Endometrial microvascular endothelial cells (primary cell): ENCODE data around the gene RNF40. TPM values are rescaled to one million over a fixed set of nuclear protein-coding genes. Genes with fewer than 3 reads are reported as not detected.

Experiments
- in situ Hi-C: cut with HindIII; loops from 2 replicates; pipeline ENCODE4 v1.10.0; 2017; ENCODE audit warnings: low sequenced_read_pairs, low pct_unique_long_range_greater_than_20kb; ENCODE audit errors: inconsistent ontology term
- total RNA-seq: library from RNA; depleted of rRNA; stranded (reverse); fragments of >200 nt; gene quantifications from one replicate; pipeline ENCODE4 v1.2.3, GENCODE V29; 2015; ENCODE audit errors: inconsistent ontology term

The RNF40 gene
- total RNA-seq, 1 donor from 2014 or later = 69.8 TPM

DNA sequence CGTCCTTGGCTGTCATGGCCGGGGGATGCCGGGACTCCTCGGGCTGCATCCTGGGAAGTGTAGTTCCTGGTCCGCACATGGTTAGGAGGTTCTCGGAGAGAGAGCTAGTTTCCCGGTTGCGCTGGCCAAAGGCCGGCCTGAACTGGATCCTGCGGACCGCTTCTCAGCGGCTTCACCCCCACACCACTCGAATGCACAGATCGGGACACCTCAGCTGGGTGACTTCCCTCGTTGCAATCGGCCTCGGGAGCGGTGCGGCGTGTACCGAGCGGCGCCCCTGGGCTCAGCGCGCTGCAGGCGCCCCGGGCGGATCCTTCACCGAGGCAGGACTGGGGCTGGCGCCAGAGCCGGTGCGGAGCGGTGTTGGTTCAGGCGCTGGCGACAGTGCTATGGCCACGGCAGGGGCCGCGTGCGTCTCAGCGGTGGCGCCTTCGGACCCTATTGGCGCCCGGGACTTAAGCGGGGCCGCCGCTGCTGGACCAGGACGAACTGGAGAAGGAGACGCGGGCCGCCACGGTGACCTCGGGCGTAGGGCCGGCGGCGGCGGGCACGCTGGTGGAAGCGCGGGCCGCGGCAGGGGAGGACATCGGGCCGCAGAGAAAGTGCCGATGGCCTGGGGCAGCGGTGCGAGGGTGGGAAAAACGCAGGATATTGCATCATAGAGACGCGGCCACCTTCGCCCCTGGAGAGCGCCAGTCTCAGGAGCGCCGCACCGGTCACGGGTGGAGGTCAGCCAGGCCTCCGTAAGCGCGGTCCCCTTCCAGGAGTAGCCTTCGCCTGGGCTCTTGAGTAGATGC lies 13.5 kb downstream of the RNF40 start:
- in situ Hi-C loops = no loop called here

DNA sequence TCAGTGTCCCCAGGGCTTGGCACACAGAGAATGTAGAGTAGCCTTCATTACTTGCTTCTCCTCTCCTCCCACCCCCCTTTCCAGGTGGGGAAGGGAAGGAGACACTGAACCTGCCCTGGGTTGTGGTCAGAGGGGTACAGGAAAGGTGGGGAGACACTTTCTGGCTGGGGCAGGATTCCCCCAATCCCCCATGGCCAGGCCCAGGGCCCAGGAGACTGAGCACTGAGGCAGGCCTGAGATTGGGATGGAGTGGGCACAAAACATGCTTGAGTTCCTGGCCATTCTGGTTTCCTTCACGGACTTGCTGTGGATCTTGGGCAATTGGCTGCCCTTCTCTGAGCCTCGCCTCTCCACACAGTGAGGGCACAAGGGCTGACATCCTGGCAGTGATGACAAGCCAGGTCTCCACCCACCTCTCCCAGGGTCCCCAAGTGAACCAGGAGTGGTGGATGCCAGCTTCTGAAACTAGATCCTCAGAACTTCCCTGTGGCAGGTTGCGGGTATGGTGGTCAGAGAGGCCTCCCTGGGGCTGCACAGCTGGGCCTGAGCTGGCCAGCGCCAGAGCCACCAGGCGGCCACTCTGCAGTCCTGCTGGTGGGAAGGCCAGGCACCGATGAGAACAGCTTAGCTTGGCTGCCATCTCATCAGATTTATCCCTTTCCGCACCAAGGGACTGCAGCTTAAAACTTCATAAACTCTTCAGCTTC lies 15.6 kb downstream of the RNF40 start:
- in situ Hi-C loops = no loop called here

DNA sequence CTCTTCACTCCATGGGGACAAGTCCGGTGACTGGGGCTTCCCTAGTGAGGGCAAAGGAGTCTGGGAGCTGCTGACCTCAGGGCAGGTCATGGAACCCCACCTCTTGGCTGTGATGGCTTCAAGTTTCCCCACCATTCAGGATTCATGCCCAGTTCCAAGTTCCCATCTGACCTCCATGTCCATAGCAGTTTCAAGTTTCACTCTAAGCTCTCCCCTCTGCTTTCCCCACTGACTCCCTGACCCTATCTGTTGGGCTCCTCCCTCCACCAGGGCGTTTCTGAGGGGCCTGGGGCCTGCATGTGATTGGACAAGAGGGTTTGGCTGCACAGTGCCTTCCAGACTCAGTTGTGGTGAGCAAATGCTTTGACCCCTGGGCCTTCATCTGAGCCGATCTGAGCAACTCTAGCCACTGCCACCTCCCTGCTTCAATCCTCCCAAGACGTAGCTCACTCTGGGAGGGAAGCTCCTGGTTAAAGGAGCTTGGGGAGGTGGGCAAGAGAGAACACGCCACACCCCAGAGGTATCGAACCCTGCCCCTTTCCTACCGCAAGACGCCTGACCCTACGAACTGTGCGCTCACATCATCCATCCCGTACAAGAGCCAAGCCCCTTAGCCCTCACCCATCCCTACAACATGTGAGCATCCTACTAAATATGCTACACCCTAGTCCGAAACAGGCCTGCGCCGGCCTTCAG lies 16.6 kb downstream of the RNF40 start:
- in situ Hi-C loops = no loop called here

DNA sequence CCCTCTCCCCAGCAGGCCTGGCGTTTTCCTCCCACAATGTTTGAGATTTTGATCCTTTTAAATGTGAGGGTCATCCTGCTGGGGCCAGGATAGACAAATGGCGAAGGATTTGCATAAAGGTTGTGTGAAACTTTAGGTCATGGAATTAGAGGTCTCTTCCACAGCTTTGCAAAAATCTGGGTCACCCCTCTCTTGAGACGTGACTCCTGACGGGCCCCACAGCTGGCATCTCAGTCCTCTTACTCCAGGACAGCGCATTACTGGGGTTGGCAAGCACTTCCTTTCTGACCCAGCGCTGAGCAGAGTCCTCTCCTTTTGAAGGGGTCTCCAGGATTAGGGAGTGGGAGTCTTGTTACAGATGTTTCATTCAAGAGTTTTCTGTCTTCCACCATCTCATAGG lies 17.5 kb downstream of the RNF40 start:
- in situ Hi-C loops = no loop called here

DNA sequence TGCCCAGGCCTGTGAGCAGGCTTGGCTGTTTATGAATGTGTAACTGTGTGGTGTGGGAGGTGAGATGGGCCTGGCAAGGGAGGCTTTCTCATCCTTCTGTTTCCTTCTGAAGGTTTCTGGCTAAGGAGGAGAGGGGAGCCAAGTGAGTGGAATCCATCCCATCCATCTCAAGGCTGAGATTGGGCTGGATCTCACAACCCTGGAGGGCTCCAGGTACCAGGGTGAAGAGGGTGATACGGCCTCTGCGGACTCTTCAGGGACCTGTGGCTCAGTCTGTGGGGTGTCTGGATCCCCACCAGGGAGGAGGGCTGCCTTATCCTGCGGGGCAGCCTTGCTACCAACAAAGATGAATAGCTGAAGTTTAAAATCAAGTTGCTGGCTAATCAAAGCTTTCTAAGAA lies 17.9 kb downstream of the RNF40 start:
- in situ Hi-C loops = no loop called here

DNA sequence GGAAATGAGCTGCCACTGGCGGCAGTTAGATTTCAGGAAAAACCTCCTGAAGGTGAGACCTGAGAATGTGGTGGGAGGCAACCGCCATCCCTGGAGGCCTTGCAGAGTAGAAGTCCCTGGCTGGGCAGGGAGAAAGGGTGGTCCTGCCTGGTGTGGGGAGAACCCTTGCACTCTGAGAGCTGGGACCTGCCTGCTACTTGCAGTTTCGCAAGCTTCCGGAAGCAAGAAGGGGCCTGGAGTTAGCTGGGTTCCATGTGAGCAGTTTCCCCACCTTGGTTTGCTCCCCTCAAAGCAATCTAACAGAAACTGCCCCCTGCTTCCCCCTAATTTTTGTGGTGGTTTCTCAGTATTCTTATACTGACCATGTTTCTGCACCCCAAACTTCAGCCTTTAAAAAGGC lies 18.4 kb downstream of the RNF40 start:
- in situ Hi-C loops = no loop called here

DNA sequence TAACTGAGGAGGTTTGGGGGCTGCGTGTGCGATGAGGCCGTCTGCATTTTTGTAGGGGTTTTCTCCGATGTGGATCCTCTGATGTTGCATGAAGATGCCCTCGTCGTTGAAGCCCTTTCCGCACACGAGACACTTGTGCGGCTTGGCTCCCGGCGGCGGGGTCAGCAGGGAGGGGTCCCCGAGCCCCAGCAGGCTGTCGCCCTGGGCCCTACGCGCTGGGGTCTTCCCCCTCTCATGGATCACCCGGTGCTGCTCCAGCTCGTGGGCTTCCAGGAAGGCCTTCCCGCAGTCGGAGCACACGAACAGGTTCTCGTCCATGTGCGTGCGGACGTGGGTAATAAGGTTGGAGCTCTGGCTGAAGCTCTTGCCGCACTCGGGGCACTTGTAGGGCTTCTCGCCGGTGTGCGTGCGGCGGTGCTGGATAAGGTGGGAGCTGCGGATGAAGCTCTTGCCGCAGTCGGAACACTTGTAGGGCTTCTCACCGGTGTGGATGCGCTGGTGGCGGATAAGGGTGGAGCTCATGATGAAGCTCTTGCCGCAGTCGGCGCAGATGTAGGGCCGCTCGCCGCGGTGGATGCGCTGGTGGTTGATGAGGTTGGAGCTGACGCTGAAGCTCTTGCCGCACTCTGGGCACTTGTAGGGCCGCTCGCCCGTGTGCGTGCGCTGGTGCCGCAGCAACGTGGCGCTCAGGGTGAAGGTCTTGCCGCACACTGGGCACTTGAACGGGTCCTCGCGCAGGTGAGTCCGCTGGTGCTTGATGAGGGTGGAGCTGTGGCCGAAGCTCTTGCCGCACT lies 20.6 kb downstream of the RNF40 start:
- in situ Hi-C loops = no loop called here

DNA sequence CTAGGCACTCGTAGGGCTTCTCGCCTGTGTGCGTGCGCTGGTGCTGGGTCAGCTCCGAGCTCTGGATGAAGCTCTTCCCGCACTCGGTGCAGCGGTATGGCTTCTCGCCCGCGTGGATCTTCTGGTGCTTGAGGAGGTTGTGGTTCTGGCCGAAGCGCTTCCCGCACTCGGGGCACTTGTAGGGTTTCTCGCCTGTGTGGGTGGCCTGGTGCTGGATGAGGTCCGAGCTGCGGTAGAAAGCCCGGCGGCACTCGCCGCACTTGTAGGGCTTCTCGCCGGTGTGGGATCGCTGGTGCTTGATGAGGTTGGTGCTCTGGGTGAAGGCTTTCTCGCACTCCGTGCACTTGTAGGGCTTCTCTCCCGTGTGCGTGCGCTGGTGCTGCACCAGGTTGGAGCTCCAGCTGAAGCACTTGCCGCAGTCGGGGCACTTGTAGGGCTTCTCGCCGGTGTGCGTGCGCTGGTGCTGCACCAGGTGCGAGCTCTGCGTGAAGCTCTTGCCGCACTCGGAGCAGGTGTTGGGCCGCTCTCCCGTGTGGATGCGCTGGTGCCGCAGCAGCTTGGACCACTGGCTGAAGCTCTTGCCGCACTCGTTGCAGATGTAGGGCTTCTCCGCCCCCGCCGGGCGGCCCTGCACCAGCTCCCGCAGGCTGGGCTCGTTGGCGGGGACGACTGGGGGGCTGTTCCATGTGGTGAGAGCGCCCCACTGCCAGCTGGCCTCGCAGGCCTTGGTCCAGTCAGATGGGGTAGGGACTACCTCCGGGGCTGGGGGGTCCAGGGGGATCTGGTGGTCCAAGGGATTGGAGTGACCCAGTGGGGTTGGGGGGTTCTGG lies 21.4 kb downstream of the RNF40 start:
- in situ Hi-C loops = no loop called here

DNA sequence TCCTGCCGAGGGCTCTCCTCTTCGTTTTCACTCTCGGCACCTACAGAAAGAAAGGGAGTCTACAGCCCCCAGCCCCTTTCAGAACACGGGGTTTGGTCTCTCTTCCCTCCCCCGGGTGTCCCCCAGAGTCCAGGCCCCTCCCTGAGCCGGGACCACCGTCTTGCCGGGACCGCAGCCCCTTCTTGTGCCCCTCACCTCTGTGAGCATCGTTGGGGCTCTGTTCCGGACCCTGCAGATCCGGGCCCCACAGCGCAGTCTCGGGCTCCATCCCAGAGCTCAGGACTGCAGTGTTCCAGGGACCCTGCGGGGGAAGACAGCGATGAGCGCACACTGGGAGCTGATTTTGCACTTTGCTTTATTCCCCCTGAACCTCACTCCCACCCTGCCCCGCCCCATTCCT lies 22.1 kb downstream of the RNF40 start:
- in situ Hi-C loops = no loop called here

DNA sequence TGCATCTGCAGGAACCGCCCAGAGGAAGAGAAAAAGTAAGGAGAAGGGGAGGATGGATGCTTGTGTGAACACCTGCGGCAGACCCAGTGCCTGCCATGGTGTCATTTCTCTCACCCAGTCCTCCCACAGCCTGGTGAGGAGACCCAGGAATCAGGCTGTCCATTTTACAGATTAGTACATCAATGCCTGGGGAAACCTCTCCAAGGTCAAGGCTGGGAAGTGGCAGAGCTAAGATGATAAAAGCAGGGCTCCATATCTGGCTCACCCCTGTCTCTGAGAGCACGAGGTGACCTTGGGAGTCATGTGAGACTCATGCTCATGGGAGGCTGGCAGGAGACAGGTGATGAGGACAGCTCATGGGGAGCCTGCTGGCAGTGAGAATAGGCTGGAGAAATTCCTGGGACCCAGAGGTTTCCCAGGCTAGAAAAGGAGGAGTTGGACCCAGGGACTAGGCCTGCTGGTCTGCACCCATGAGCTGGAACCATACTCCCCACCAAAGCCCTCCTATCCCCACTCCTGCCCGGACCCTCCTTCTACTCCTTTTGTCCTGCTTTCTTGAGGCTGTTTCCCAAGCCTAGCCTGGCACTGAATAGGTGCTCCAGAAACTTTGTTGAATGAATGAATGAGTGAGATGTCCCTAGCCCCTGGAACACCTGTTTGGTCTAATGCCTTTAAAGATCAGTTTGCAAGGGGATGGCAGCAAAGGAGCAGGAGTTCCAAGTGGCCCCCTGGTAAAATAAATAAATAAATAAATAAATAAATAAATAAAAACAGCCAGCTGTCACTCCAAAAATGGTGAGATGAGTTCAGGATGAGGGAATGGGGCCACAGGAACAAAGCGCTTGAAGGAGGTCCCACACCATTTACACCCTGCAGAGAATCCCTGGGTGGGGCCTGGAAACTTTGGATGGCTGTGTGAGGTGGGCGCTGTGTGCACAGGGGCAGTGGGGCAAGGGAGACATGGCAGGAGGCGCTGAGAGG lies 23.3 kb downstream of the RNF40 start:
- in situ Hi-C loops = no loop called here

DNA sequence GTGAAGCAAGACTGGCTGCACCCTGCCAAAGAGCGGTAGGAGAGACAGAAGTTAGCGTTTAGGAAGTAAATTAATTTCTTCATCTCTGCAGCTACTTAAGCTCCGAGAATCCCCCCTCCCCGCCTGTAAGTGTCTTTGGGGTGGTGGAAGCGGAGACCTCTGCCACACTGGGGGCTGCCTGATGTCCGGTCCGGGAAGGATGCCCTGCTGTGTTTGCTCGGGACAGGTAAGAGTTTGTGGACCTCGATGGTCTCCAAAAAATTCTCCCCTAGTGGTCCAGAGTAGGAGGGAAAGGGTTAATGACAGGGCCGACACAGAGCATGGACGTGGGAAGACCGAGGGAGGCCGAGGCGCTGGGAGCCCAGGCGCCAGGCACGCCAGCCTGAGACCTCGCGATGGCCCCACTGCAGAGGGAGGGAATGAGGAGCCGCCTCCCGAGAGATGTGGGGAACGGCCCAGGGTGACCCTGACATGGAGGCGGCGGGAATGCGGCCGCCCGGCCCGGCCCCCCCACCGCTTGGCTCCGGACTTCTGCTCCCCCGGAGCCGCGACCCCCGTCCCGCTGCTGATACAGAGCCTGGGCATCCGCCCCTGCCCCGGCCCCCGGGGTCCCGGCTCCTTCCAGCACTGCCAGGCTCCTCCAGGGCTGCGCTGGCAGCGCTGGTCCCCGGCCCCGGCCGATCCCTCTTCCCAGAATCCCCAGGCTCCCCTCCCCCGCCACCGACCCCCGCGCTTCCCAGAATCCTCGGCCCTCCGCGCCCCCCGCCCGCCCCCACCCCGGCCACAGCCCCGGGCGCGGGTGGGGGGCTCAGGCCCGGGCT lies 24.2 kb downstream of the RNF40 start:
- in situ Hi-C loops = no loop called here

DNA sequence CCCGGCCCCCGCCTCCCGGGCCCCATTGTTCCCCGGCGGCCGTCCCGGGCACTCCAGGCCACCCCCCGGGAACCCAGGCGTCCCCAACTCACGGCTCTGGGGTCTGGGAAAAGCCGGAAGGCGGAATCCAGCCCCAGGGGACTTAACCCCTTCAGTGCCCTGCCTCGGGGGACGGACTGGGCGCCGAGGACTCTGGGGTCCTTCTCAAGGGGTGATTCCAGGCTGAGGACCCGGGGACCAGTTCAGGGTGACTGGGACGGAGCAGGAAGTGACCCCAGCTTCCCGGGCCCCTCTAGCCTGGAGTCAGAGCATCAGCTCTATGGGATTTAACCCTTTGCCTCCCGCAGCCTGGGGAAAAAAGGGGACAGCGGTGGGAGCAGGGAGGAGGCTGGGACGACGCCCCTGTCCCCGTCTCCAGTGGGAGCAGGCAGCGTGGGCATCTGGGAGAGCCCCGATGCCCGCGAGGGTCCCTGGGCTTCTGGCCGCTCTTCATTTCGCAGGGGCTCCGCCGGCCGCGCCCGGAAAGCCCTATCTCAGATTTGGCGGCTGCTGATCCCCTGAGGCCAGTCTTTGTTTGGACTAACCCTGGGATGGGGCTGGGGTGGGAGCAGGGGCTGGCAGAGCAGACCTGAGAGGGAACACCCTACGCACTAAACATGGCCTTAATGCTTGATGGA lies 25.0 kb downstream of the RNF40 start, which contains the start of gene ZNF629:
ZNF629 (minus strand) TSS at position 270 of the 677 bp plus-strand sequence. CDS start 2,723 bp downstream, outside the sequence.
- in situ Hi-C loops = no loop called here

DNA sequence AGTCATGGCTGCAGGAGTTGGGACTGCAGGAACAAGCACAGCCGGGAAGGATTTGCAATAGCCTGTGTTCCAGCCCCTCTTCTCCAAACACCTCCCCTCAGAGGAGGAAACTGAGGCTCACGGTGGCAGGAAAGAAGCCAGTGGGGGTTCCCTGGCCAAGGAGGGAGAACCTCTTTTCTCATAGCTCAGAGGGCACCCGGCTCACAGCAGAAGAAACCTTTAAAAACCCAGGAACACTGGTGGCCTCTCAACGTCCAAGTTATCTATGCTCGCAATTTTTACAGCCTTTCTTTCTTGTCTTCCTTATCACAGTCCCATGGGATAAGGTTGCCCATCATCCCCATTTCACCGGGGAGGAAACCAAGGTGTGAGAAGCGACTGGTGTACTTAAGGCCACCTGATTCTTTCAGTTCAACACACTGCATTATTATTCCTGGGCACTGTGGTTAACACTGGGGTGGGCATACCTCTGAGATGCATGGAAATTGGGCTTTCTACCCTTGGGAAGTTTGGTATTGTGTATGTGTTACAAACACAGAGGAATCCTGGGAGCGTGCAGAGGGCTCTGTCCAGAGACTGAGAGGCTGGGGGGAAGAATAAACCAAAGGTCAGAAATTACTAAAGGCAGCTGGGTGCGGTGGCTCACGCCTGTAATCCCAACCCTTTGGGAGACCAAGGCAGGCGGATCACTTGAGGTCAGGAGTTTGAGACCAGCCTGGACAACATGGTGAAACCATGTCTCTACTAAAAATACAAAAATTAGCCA lies 25.7 kb downstream of the RNF40 start:
- in situ Hi-C loops = no loop called here

DNA sequence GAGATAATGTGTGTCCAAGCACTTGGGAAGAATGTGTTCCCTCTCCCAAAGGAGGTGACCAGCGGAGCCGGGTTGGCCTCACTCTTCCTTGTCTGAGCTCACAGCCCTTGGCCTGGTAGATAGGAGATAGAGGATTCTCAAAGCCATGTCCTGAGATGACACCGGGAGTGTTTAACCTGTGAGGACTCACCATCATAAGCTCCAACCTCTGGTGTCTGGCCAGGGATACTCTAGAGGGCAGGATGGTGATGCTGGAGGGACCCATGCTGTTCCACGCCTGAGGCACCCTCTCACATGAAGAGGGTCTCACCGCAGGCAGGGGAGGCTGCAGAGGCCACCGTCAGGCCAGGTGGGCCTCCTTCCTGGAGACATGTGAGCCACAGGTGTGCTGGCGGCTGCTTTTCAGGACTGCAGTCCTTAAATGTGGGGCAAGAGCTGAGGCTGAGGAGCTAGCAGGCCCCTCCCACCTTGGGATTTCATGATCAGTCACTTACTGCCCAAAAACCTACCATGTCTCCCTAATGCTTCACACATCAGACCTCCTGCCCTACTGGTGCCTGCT lies 31.5 kb downstream of the RNF40 start:
- in situ Hi-C loops = no loop called here

DNA sequence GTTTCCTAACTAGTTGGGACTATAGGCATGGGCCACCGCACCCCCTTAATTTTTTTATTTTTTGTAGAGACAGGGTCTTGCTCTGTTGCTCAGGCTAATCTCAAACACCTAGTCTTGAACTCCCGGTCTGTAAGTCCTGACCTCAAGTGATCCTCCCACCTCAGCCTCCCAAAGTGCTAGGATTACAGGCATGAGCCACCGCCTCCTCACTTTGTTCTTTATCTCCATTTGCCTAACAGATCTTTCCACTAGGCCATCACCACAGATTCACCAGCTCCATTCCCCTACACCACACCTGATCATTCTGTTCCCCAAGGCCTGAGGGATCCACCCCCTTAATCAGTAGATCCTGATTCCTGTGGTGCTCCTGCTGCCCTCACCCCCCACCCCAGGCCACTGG lies 32.5 kb downstream of the RNF40 start:
- in situ Hi-C loops = no loop called here
